Tibial artery (tissue), 4 donors: ENCODE results near the gene ATG7.

Source experiments
- DNase-seq, 2 donors: peaks; one replicate each; pipeline ENCODE4 v3.0.0-alpha.2; 2019
- H3K27ac ChIP-seq, 2 donors: fragments of 200-600 bp; sonication (generic) in 1 of 2; 1 replicate in 1 of 2; 2 replicates in 1 of 2; pipeline ENCODE4 v1.5.1; 2018 to 2019; ENCODE audit warnings: mild to moderate bottlenecking in 1 of 2
- H3K27me3 ChIP-seq, 2 donors: fragments of 200-600 bp; sonication (generic) in 1 of 2; one replicate each; pipeline versions ENCODE4 v1.5.1 to v1.6.0; 2016 to 2019
- H3K36me3 ChIP-seq, 3 donors: fragments of 200-600 bp; sonication (generic) in 2 of 3; one replicate each; pipeline ENCODE4 v1.5.1; 2016 to 2019; ENCODE audit warnings: mild to moderate bottlenecking in 2 of 3
- H3K4me1 ChIP-seq, 4 donors: fragments of 200-600 bp; sonication (generic) in 2 of 4; 1 replicate in 3 of 4; 2 replicates in 1 of 4; pipeline ENCODE4 v1.5.1; 2016 to 2019
- H3K4me3 ChIP-seq, 2 donors: fragments of 200-600 bp; sonication (generic) in 1 of 2; 1 replicate in 1 of 2; 2 replicates in 1 of 2; pipeline ENCODE4 v1.5.1; 2018 to 2019; ENCODE audit warnings: mild to moderate bottlenecking in 2 of 2
- H3K9me3 ChIP-seq, 3 donors: fragments of 200-600 bp; sonication (generic) in 1 of 3; one replicate each; pipeline ENCODE4 v1.5.1; 2016 to 2019
- CTCF ChIP-seq, 2 experiments: fragments of 200-600 bp in 1 of 2; fragments of 450-650 bp in 1 of 2; IDR thresholded peaks; one replicate each; pipeline ENCODE4 v1.5.1; 2017 to 2019; ENCODE audit warnings: antibody characterized with exemption in 2 of 2, mild to moderate bottlenecking in 1 of 2, moderate library complexity in 1 of 2
- intact Hi-C: fragments of 100-400 bp; cut with DNase I; formaldehyde crosslinking; loops from one replicate; pipeline ENCODE4 v1.15.0; 2023; ENCODE audit warnings: low total_unique reads

Gene ATG7

GRCh38 chr3:11565492-11565891, 293.3 kb downstream of the ATG7 start:
- H3K4me1 ChIP-seq: peaks cover 5 to 73% (median 60%) of the 10 kb centered on the region in 4 donors
- H3K9me3 ChIP-seq: no peaks in the 10 kb centered on the region
- H3K4me3 ChIP-seq: no peak overlapping the region
- DNase-seq: no peak
- H3K27me3 ChIP-seq: no peaks in the 10 kb centered on the region
- no peak for TF ChIP-seq CTCF (IDR thresholded peaks at IDR 0.05)
- H3K27ac ChIP-seq: no peak overlapping the region
- intact Hi-C loops: loop anchor here (10.0 kb wide), 2 partner anchors 79 to 91 kb away; partner anchors contain the start of gene VGLL4
- H3K36me3 ChIP-seq: peaks cover 0 to 48% (median 27%) of the 10 kb centered on the region in 3 donors

- Histone ChIP-seq H3K27ac (peak overlapping the region in 1 of 2 donors; percentile 87), H3K4me1 (peaks cover 5 to 73% (median 60%) of the 10 kb centered on the region in 4 donors), H3K4me3 (no peak overlapping the region), H3K27me3 (no peaks in the 10 kb centered on the region), H3K9me3 (no peaks in the 10 kb centered on the region), H3K36me3 (peaks cover 0 to 48% (median 27%) of the 10 kb centered on the region in 3 donors)
- intact Hi-C loops: loop anchor here (10.0 kb wide), 2 partner anchors 79 to 91 kb away; partner anchors contain the start of gene VGLL4
- DNase-seq: no peak
- TF ChIP-seq CTCF (IDR thresholded peaks at IDR 0.05): no peak
These were observed 293.7 kb downstream of the ATG7 start for GRCh38 chr3:11565932-11566331.

- TF ChIP-seq CTCF (IDR thresholded peaks at IDR 0.05): no peak
- no peaks in the 10 kb centered on the region for H3K27me3 ChIP-seq
- intact Hi-C loops: loop anchor here (10.0 kb wide), 2 partner anchors 78 to 92 kb away; partner anchors contain the start of gene VGLL4
- peaks cover 5 to 72% (median 62%) of the 10 kb centered on the region in 4 donors for H3K4me1 ChIP-seq
- peak overlapping the region; percentile 87 to 95 for H3K27ac ChIP-seq
- DNase-seq: peak in 1 of 2 donors; percentile 59
- H3K9me3 ChIP-seq: no peaks in the 10 kb centered on the region
- no peak overlapping the region for H3K4me3 ChIP-seq
- H3K36me3 ChIP-seq: peaks cover 0 to 48% (median 27%) of the 10 kb centered on the region in 3 donors
These were observed 294.3 kb downstream of the ATG7 start for GRCh38 chr3:11566478-11566877.

GRCh38 chr3:11566916-11567315, 294.7 kb downstream of the ATG7 start:
- DNase-seq: no peak
- Histone ChIP-seq H3K4me1 (peaks cover 5 to 70% (median 61%) of the 10 kb centered on the region in 4 donors), H3K27ac (peak overlapping the region; percentile 87 to 95), H3K4me3 (no peak overlapping the region), H3K36me3 (peaks cover 0 to 46% (median 27%) of the 10 kb centered on the region in 3 donors), H3K27me3 (no peaks in the 10 kb centered on the region), H3K9me3 (no peaks in the 10 kb centered on the region)
- no peak for TF ChIP-seq CTCF (IDR thresholded peaks at IDR 0.05)
- intact Hi-C loops: loop anchor here (10.0 kb wide), 2 partner anchors 78 to 92 kb away; partner anchors contain the start of gene VGLL4

GRCh38 chr3:11567516-11568467, 295.6 kb downstream of the ATG7 start:
- H3K36me3 ChIP-seq: peaks cover 0 to 38% (median 19%) of the 10 kb centered on the region in 3 donors
- H3K27ac ChIP-seq: peak overlapping the region; percentile 87 to 95
- peak overlapping the region; percentile 27 to 34 for H3K4me3 ChIP-seq
- intact Hi-C loops: loop anchor here (10.0 kb wide), 2 partner anchors 77 to 93 kb away; partner anchors contain the start of gene VGLL4
- no peak for TF ChIP-seq CTCF (IDR thresholded peaks at IDR 0.05)
- H3K9me3 ChIP-seq: no peaks in the 10 kb centered on the region
- peak; percentile 79 to 91 for DNase-seq
- H3K27me3 ChIP-seq: no peaks in the 10 kb centered on the region
- peaks cover 5 to 64% (median 58%) of the 10 kb centered on the region in 4 donors for H3K4me1 ChIP-seq
